ENCODE measurements around the gene PMPCA.
A peak's percentile ranks its signal among the peaks of the same experiment; 100 is the strongest.

PMPCA gene

GRCh38 chr9:136367296-136368145, 42.9 kb upstream of the PMPCA start:
- Histone ChIP-seq H3K4me1 (ENCODE audit: control insufficient read depth in 1 of 2, insufficient read depth in 2 of 2, low read length in 2 of 2) (peaks cover 0 to 15% of the 10 kb centered on the region in 2 donors), H3K36me3 (ENCODE audit: control insufficient read depth in 1 of 2, insufficient read depth in 2 of 2, low read length in 2 of 2) (no peaks in the 10 kb centered on the region), H3K4me3 (ENCODE audit: low read depth in 1 of 2, low read length in 2 of 2) (no peak overlapping the region), H3K9me3 (ENCODE audit: control insufficient read depth in 1 of 2, low read length in 2 of 2) (no peaks in the 10 kb centered on the region), H3K27me3 (ENCODE audit: low read depth, low read length) (no peaks in the 10 kb centered on the region), H3K27ac (ENCODE audit: low read length) (no peak overlapping the region)

- Histone ChIP-seq H3K36me3 (ENCODE audit: control insufficient read depth in 1 of 2, insufficient read depth in 2 of 2, low read length in 2 of 2) (no peaks in the 10 kb centered on the region), H3K4me3 (ENCODE audit: low read depth in 1 of 2, low read length in 2 of 2) (no peak overlapping the region), H3K27me3 (ENCODE audit: low read depth, low read length) (no peaks in the 10 kb centered on the region), H3K27ac (ENCODE audit: low read length) (no peak overlapping the region), H3K4me1 (ENCODE audit: control insufficient read depth in 1 of 2, insufficient read depth in 2 of 2, low read length in 2 of 2) (peaks cover 0 to 13% of the 10 kb centered on the region in 2 donors), H3K9me3 (ENCODE audit: control insufficient read depth in 1 of 2, low read length in 2 of 2) (no peaks in the 10 kb centered on the region)
Observed at GRCh38 chr9:136368190-136368589, 42.3 kb upstream of the PMPCA start.

GRCh38 chr9:136370037-136370436, 40.4 kb upstream of the PMPCA start:
- no peaks in the 10 kb centered on the region for H3K27me3 ChIP-seq (ENCODE audit: low read depth, low read length)
- H3K9me3 ChIP-seq (ENCODE audit: control insufficient read depth in 1 of 2, low read length in 2 of 2), result no peaks in the 10 kb centered on the region
- peaks cover 0 to 12% of the 10 kb centered on the region in 2 donors for H3K4me1 ChIP-seq (ENCODE audit: control insufficient read depth in 1 of 2, insufficient read depth in 2 of 2, low read length in 2 of 2)
- H3K36me3 ChIP-seq (ENCODE audit: control insufficient read depth in 1 of 2, insufficient read depth in 2 of 2, low read length in 2 of 2), result no peaks in the 10 kb centered on the region
- H3K27ac ChIP-seq (ENCODE audit: low read length), result no peak overlapping the region
- H3K4me3 ChIP-seq (ENCODE audit: low read depth in 1 of 2, low read length in 2 of 2), result no peak overlapping the region

- Histone ChIP-seq H3K27me3 (ENCODE audit: low read depth, low read length) (no peaks in the 10 kb centered on the region), H3K36me3 (ENCODE audit: control insufficient read depth in 1 of 2, insufficient read depth in 2 of 2, low read length in 2 of 2) (no peaks in the 10 kb centered on the region), H3K27ac (ENCODE audit: low read length) (no peak overlapping the region), H3K4me1 (ENCODE audit: control insufficient read depth in 1 of 2, insufficient read depth in 2 of 2, low read length in 2 of 2) (peaks cover 0 to 12% of the 10 kb centered on the region in 2 donors), H3K4me3 (ENCODE audit: low read depth in 1 of 2, low read length in 2 of 2) (no peak overlapping the region), H3K9me3 (ENCODE audit: control insufficient read depth in 1 of 2, low read length in 2 of 2) (no peaks in the 10 kb centered on the region)
Observed at GRCh38 chr9:136370687-136371532, 39.5 kb upstream of the PMPCA start.

GRCh38 chr9:136371533-136371880, 39.0 kb upstream of the PMPCA start:
- Histone ChIP-seq H3K27me3 (ENCODE audit: low read depth, low read length) (no peaks in the 10 kb centered on the region), H3K9me3 (ENCODE audit: control insufficient read depth in 1 of 2, low read length in 2 of 2) (no peaks in the 10 kb centered on the region), H3K36me3 (ENCODE audit: control insufficient read depth in 1 of 2, insufficient read depth in 2 of 2, low read length in 2 of 2) (no peaks in the 10 kb centered on the region), H3K4me3 (ENCODE audit: low read depth in 1 of 2, low read length in 2 of 2) (no peak overlapping the region), H3K27ac (ENCODE audit: low read length) (no peak overlapping the region), H3K4me1 (ENCODE audit: control insufficient read depth in 1 of 2, insufficient read depth in 2 of 2, low read length in 2 of 2) (peaks cover 0 to 12% of the 10 kb centered on the region in 2 donors)

- Histone ChIP-seq H3K9me3 (ENCODE audit: control insufficient read depth in 1 of 2, low read length in 2 of 2) (no peaks in the 10 kb centered on the region), H3K27me3 (ENCODE audit: low read depth, low read length) (no peaks in the 10 kb centered on the region), H3K36me3 (ENCODE audit: control insufficient read depth in 1 of 2, insufficient read depth in 2 of 2, low read length in 2 of 2) (no peaks in the 10 kb centered on the region), H3K4me1 (ENCODE audit: control insufficient read depth in 1 of 2, insufficient read depth in 2 of 2, low read length in 2 of 2) (peaks cover 0 to 12% of the 10 kb centered on the region in 2 donors), H3K27ac (ENCODE audit: low read length) (no peak overlapping the region), H3K4me3 (ENCODE audit: low read depth in 1 of 2, low read length in 2 of 2) (no peak overlapping the region)
Observed at GRCh38 chr9:136372006-136372405, 38.5 kb upstream of the PMPCA start.

- H3K27ac ChIP-seq (ENCODE audit: low read length), result no peak overlapping the region
- H3K27me3 ChIP-seq (ENCODE audit: low read depth, low read length), result no peaks in the 10 kb centered on the region
- no peaks in the 10 kb centered on the region for H3K36me3 ChIP-seq (ENCODE audit: control insufficient read depth in 1 of 2, insufficient read depth in 2 of 2, low read length in 2 of 2)
- H3K4me3 ChIP-seq (ENCODE audit: low read depth in 1 of 2, low read length in 2 of 2), result peak overlapping the region; percentile 18 to 25
- no peaks in the 10 kb centered on the region for H3K9me3 ChIP-seq (ENCODE audit: control insufficient read depth in 1 of 2, low read length in 2 of 2)
- H3K4me1 ChIP-seq (ENCODE audit: control insufficient read depth in 1 of 2, insufficient read depth in 2 of 2, low read length in 2 of 2), result peaks cover 0 to 12% of the 10 kb centered on the region in 2 donors
Observed at GRCh38 chr9:136372561-136373299, 37.7 kb upstream of the PMPCA start.

GRCh38 chr9:136373300-136374182, 36.9 kb upstream of the PMPCA start, which contains the start of gene CARD9:
Gene CARD9 (minus strand): TSS chr9:136373669. CDS start chr9:136372078, 1,591 bp downstream.
- H3K27ac ChIP-seq (ENCODE audit: low read length), result no peak within 1 kb of the TSS
- H3K9me3 ChIP-seq (ENCODE audit: control insufficient read depth in 1 of 2, low read length in 2 of 2), result no peaks in the 10 kb centered on the region
- H3K36me3 ChIP-seq (ENCODE audit: control insufficient read depth in 1 of 2, insufficient read depth in 2 of 2, low read length in 2 of 2), result peaks cover 0 to 6% of the 10 kb centered on the region in 2 donors
- H3K4me1 ChIP-seq (ENCODE audit: control insufficient read depth in 1 of 2, insufficient read depth in 2 of 2, low read length in 2 of 2), result peaks cover 0 to 12% of the 10 kb centered on the region in 2 donors
- H3K27me3 ChIP-seq (ENCODE audit: low read depth, low read length), result no peaks in the 10 kb centered on the region
- peak within 1 kb of the TSS; percentile 18 to 25 for H3K4me3 ChIP-seq (ENCODE audit: low read depth in 1 of 2, low read length in 2 of 2)

GRCh38 chr9:136374183-136374575, 36.3 kb upstream of the PMPCA start:
- no peaks in the 10 kb centered on the region for H3K27me3 ChIP-seq (ENCODE audit: low read depth, low read length)
- H3K9me3 ChIP-seq (ENCODE audit: control insufficient read depth in 1 of 2, low read length in 2 of 2), result no peaks in the 10 kb centered on the region
- H3K4me3 ChIP-seq (ENCODE audit: low read depth in 1 of 2, low read length in 2 of 2), result no peak overlapping the region
- no peak overlapping the region for H3K27ac ChIP-seq (ENCODE audit: low read length)
- peaks cover under 1 to 12% of the 10 kb centered on the region in 2 donors for H3K36me3 ChIP-seq (ENCODE audit: control insufficient read depth in 1 of 2, insufficient read depth in 2 of 2, low read length in 2 of 2)
- H3K4me1 ChIP-seq (ENCODE audit: control insufficient read depth in 1 of 2, insufficient read depth in 2 of 2, low read length in 2 of 2), result peaks cover 0 to 12% of the 10 kb centered on the region in 2 donors

- Histone ChIP-seq H3K27ac (ENCODE audit: low read length) (no peak overlapping the region), H3K27me3 (ENCODE audit: low read depth, low read length) (no peaks in the 10 kb centered on the region), H3K4me3 (ENCODE audit: low read depth in 1 of 2, low read length in 2 of 2) (no peak overlapping the region), H3K9me3 (ENCODE audit: control insufficient read depth in 1 of 2, low read length in 2 of 2) (no peaks in the 10 kb centered on the region), H3K36me3 (ENCODE audit: control insufficient read depth in 1 of 2, insufficient read depth in 2 of 2, low read length in 2 of 2) (peaks cover 5 to 21% of the 10 kb centered on the region in 2 donors), H3K4me1 (ENCODE audit: control insufficient read depth in 1 of 2, insufficient read depth in 2 of 2, low read length in 2 of 2) (peaks cover 0 to 12% of the 10 kb centered on the region in 2 donors)
Observed at GRCh38 chr9:136375096-136375495, 35.4 kb upstream of the PMPCA start.

Data from muscle layer of duodenum (tissue), 2 donors.